IMR-90 (cell line): Measurements from ENCODE around the gene AGK. TPM values are rescaled to one million over a fixed set of nuclear protein-coding genes. Genes with fewer than 3 reads are reported as not detected.

ENCODE experiments used
- ATAC-seq: fragments of 200-7000 bp; cut with Tn5 transposase; 2 replicates; pipeline ENCODE4 v1.9.1; 2020; ENCODE audit warnings: low read depth, mild to moderate bottlenecking, moderate library complexity
- BruUV-seq: library from RNA; stranded (reverse); fragments of 400-500 nt; replicated peaks from 2 replicates; lab custom pipeline; 2021; lab: Mats Ljungman, UMichigan
- CTCF ChIA-PET: fragments of 300-600 bp; formaldehyde crosslinking; extraction: SDS; loops from one replicate; lab custom pipeline; 2021; ENCODE audit warnings: antibody characterized with exemption; lab: Yijun Ruan, JAX
- POLR2A ChIA-PET: fragments of 300-600 bp; sonication (Branson Sonifier 250); formaldehyde crosslinking; loops from one replicate; lab custom pipeline; 2022; ENCODE audit warnings: antibody characterized with exemption; ENCODE audit not compliant: unreplicated experiment; lab: Charles Lee
- DNase-seq: peaks from one replicate; pipeline ENCODE4 v3.0.0; 2013
- H2AFZ ChIP-seq: replicated peaks from 2 replicates; pipeline ENCODE3; 2013; ENCODE audit warnings: low read length, mild to moderate bottlenecking; ENCODE audit not compliant: poor library complexity
- H2AK5ac ChIP-seq: 2 replicates; pipeline ENCODE4 v1.6.1; 2013; ENCODE audit warnings: low read depth, low read length, inconsistent platforms
- H2AK9ac ChIP-seq: replicated peaks from 2 replicates; pipeline ENCODE3; 2013; ENCODE audit warnings: mild to moderate bottlenecking, low read depth, low read length, moderate library complexity; ENCODE audit not compliant: poor library complexity
- H2BK120ac ChIP-seq: 2 replicates; pipeline ENCODE4 v1.6.1; 2013; ENCODE audit warnings: low read depth, low read length, inconsistent platforms
- H2BK15ac ChIP-seq: 3 replicates; pipeline ENCODE4 v1.6.1; 2013; ENCODE audit warnings: low read depth, low read length, inconsistent platforms
- H2BK20ac ChIP-seq: 2 replicates; pipeline ENCODE4 v1.6.1; 2013; ENCODE audit warnings: low read depth, mild to moderate bottlenecking, inconsistent platforms, low read length, moderate library complexity
- H2BK5ac ChIP-seq: 2 replicates; pipeline ENCODE4 v1.6.1; 2013; ENCODE audit warnings: mild to moderate bottlenecking, low read depth, low read length, inconsistent platforms; ENCODE audit not compliant: poor library complexity, severe bottlenecking
- H3K14ac ChIP-seq: replicated peaks from 2 replicates; pipeline ENCODE4 v1.6.1; 2013; ENCODE audit warnings: low read depth, low read length, inconsistent platforms
- H3K18ac ChIP-seq: 2 replicates; pipeline ENCODE4 v1.6.1; 2013; ENCODE audit warnings: low read depth, low read length, control low read depth
- H3K23ac ChIP-seq: 2 replicates; pipeline ENCODE4 v1.6.1; 2013; ENCODE audit warnings: low read depth, low read length, inconsistent platforms
- H3K27ac ChIP-seq: 2 replicates; pipeline ENCODE4 v1.5.1; 2013; ENCODE audit warnings: mild to moderate bottlenecking, control low read depth, low read length; ENCODE audit not compliant: insufficient read depth
- H3K27me3 ChIP-seq: 2 replicates; pipeline ENCODE4 v1.6.1; 2013; ENCODE audit warnings: low read length; ENCODE audit not compliant: control insufficient read depth, insufficient read depth
- H3K36me3 ChIP-seq: 2 replicates; pipeline ENCODE4 v1.6.1; 2013; ENCODE audit warnings: low read length, mixed read lengths; ENCODE audit not compliant: control insufficient read depth, insufficient read depth
- H3K4ac ChIP-seq: 2 replicates; pipeline ENCODE4 v1.6.1; 2013; ENCODE audit warnings: low read depth, low read length, inconsistent platforms
- H3K4me1 ChIP-seq: 2 replicates; pipeline ENCODE4 v1.6.1; 2013; ENCODE audit warnings: low read length, mixed read lengths; ENCODE audit not compliant: control insufficient read depth, insufficient read depth
- H3K4me2 ChIP-seq: 2 replicates; pipeline ENCODE4 v1.6.1; 2013; ENCODE audit warnings: low read depth, mild to moderate bottlenecking, control low read depth, low read length, moderate library complexity
- H3K4me3 ChIP-seq: 2 replicates; pipeline ENCODE4 v1.5.1; 2013; ENCODE audit warnings: low read depth, mild to moderate bottlenecking, control low read depth, low read length, moderate library complexity; ENCODE audit not compliant: insufficient read depth
- H3K56ac ChIP-seq: 2 replicates; pipeline ENCODE4 v1.6.1; 2013; ENCODE audit warnings: low read length, inconsistent platforms; ENCODE audit not compliant: insufficient read depth; ENCODE audit errors: extremely low read depth
- H3K79me1 ChIP-seq, 2 experiments: 2 replicates each; pipeline ENCODE4 v1.6.1; 2013; ENCODE audit warnings: low read length in 2 of 2, inconsistent platforms in 1 of 2, low read depth in 1 of 2
- H3K9ac ChIP-seq: 2 replicates; pipeline ENCODE4 v1.6.1; 2013; ENCODE audit warnings: low read depth, low read length, control low read depth
- H3K9me1 ChIP-seq: 2 replicates; pipeline ENCODE4 v1.6.1; 2013; ENCODE audit warnings: low read length, inconsistent platforms; ENCODE audit not compliant: insufficient read depth
- H3K9me3 ChIP-seq: 2 replicates; pipeline ENCODE4 v1.6.1; 2013; ENCODE audit warnings: low read length; ENCODE audit not compliant: control insufficient read depth, insufficient read depth
- H4K20me1 ChIP-seq: 2 replicates; pipeline ENCODE4 v1.6.1; 2013; ENCODE audit warnings: low read length, inconsistent platforms; ENCODE audit not compliant: insufficient read depth
- H4K5ac ChIP-seq: 2 replicates; pipeline ENCODE4 v1.6.1; 2013; ENCODE audit warnings: mild to moderate bottlenecking, low read depth, low read length, control low read depth
- H4K8ac ChIP-seq, 2 experiments: 2 replicates each; pipeline ENCODE4 v1.6.1; 2013; ENCODE audit warnings: low read depth in 2 of 2, low read length in 2 of 2, control low read depth in 1 of 2, inconsistent platforms in 1 of 2
- H4K91ac ChIP-seq: 2 replicates; pipeline ENCODE4 v1.6.1; 2013; ENCODE audit warnings: low read depth, low read length, inconsistent platforms; ENCODE audit not compliant: insufficient read depth
- CEBPB ChIP-seq: IDR thresholded peaks from 2 replicates; pipeline ENCODE4 v1.6.1; 2012; ENCODE audit warnings: low read depth, low read length, improper control_type of control experiment
- NFE2L2 ChIP-seq: fragments of 150-350 bp; IDR thresholded peaks from 2 replicates; pipeline ENCODE4 v1.6.1; 2016; ENCODE audit warnings: low read depth, mild to moderate bottlenecking, low read length
- WGBS, 2 experiments: methylation state at CpG; one replicate each; pipeline versions ENCODE4 v1.1.5 to v1.1.7; 2013; ENCODE audit warnings: missing lambda C conversion rate in 2 of 2; ENCODE audit not compliant: insufficient read length in 1 of 2; ENCODE audit errors: extremely low coverage in 2 of 2; 5-methylcytosine and 5-hydroxymethylcytosine counted together
- dilution Hi-C: fragments of 300-500 bp; cut with HindIII; formaldehyde crosslinking; loops from one replicate; pipeline ENCODE4 v1.14.3; 2018; ENCODE audit warnings: low sequenced_read_pairs; ENCODE audit not compliant: unreplicated experiment
- in situ Hi-C: fragments of 300-500 bp; cut with MboI; formaldehyde crosslinking; loops from 3 replicates; pipeline ENCODE4 v1.14.3; 2019; ENCODE audit warnings: low sequenced_read_pairs, inconsistent platforms, mixed read lengths
- intact Hi-C: fragments of 100-400 bp; cut with micrococcal nuclease; formaldehyde crosslinking; loops from 2 replicates; pipeline ENCODE4 v1.10.0; 2022
- polyA plus RNA-seq, 3 experiments: library from polyadenylated mRNA; depleted of rRNA; stranded (reverse); fragments of >200 nt; gene quantifications; 2 replicates each; pipeline ENCODE4 v1.2.3, GENCODE V29; 2012; ENCODE audit warnings: low replicate concordance in 1 of 3
- total RNA-seq: library from RNA; depleted of rRNA; stranded (reverse); fragments of >200 nt; gene quantifications from 2 replicates; pipeline ENCODE4 v1.2.3, GENCODE V29; 2012

The AGK gene
- total and polyA plus RNA-seq, 2 of the 4 experiments (the other 2 are of a cell fraction): 35.5 to 37.3 TPM

DNA sequence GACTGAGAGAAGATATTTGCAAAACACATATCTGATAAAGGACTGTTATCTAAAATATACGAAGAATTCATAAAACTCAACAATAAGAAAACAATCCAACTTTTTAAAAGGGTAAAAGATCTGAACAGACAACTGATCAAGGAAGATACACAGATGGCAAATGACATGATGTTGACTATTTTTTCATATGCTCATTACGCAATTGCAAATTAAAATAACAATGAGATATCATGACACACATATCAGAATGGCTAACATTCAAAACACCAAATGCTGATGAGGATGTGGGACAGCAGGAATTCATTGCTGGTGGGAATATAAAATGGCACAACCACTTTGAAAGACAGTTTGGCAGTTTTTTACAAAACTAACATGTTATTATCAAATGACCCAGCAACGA, 141.9 kb downstream of the AGK start:
- Histone ChIP-seq H2BK15ac (no peak overlapping the region), H4K91ac (no peak overlapping the region), H2AK9ac (no peak overlapping the region), H3K27me3 (no peaks in the 10 kb centered on the region), H3K9ac (no peak overlapping the region), H3K36me3 (no peaks in the 10 kb centered on the region), H2AFZ (no peak overlapping the region), H3K56ac (no peak overlapping the region), H4K8ac (no peak overlapping the region), H4K5ac (no peak overlapping the region), H3K4ac (no peak overlapping the region), H3K23ac (no peak overlapping the region), H3K4me3 (no peak overlapping the region), H3K79me1 (peaks cover 7 to 11% of the 10 kb centered on the region in 2 experiments; a peak in 2 of 4 replicates), H3K18ac (no peak overlapping the region), H3K14ac (no peak overlapping the region), H3K4me1 (no peaks in the 10 kb centered on the region), H2BK20ac (no peak overlapping the region), H2AK5ac (no peak overlapping the region), H2BK5ac (no peak overlapping the region), H3K4me2 (no peak overlapping the region), H3K27ac (no peak overlapping the region), H4K20me1 (no peaks in the 10 kb centered on the region; the same call in 1 of the 2 replicates), H3K9me3 (no peaks in the 10 kb centered on the region), H3K9me1 (no peaks in the 10 kb centered on the region), H2BK120ac (no peak overlapping the region)
- BruUV-seq: no TSS peak
- intact Hi-C loops: no loop called here
- peak; percentile 77 for TF ChIP-seq CEBPB
- TF ChIP-seq NFE2L2: no peak
- POLR2A ChIA-PET: no interaction called here
- no peak for ATAC-seq
- CTCF ChIA-PET: no interaction called here
- in situ Hi-C loops: no loop called here
- DNase-seq: no peak
- dilution Hi-C loops: no loop called here
- WGBS, 2 experiments: no CpG with 5 or more reads among the region's 3 CpGs
